MM.1S (cell line): ENCODE results near the gene LIPK.

Source experiments
- CTCF ChIP-seq: fragments of 300-600 bp; sonication (generic); IDR thresholded peaks from 2 replicates; pipeline ENCODE4 v1.5.1; 2016; ENCODE audit warnings: antibody characterized with exemption, low read length, mixed read lengths
- EZH2 ChIP-seq: fragments of 300-600 bp; sonication (generic); optimal IDR thresholded peaks from 2 replicates; pipeline ENCODE3; 2017; ENCODE audit warnings: low read depth, mild to moderate bottlenecking, antibody characterized with exemption, low read length, mixed read lengths
- EZH2phosphoT487 ChIP-seq: fragments of 300-600 bp; sonication (generic); IDR thresholded peaks from 2 replicates; pipeline ENCODE4 v1.6.1; 2018; ENCODE audit warnings: antibody characterized with exemption, low read length

GRCh38 chr10:88783724-88784123 lies 77.7 kb downstream of the LIPK start:
- TF ChIP-seq CTCF (no peak), EZH2 (no peak), EZH2phosphoT487 (no peak)
